HFFc6 (cell line): Measurements from ENCODE around the gene NBR1. TPM values are rescaled to one million over a fixed set of nuclear protein-coding genes. Genes with fewer than 3 reads are reported as not detected.
"Not testable (repeated sequence)": the region's sequence is repeated elsewhere in the genome, so short reads cannot be mapped to it uniquely, and the experiment has no call there.

ENCODE experiments used
- DNase-seq: peaks from one replicate; pipeline ENCODE4 v3.0.0-alpha.2; 2018
- H3K27ac Mint-ChIP-seq: 2 replicates; pipeline ENCODE4 v1.8.0; 2020; ENCODE audit warnings: mild to moderate bottlenecking, mixed read lengths
- H3K27me3 Mint-ChIP-seq: 2 replicates; pipeline ENCODE4 v1.8.0; 2021; ENCODE audit warnings: mild to moderate bottlenecking, moderate library complexity, mixed read lengths; ENCODE audit not compliant: insufficient read depth
- H3K36me3 Mint-ChIP-seq: 2 replicates; pipeline ENCODE4 v1.8.0; 2021; ENCODE audit warnings: low read depth, mixed read lengths
- H3K4me1 Mint-ChIP-seq: 2 replicates; pipeline ENCODE4 v1.8.0; 2020; ENCODE audit warnings: low read depth, mixed read lengths
- H3K4me3 Mint-ChIP-seq: 2 replicates; pipeline ENCODE4 v1.8.0; 2020; ENCODE audit warnings: mild to moderate bottlenecking, moderate library complexity, mixed read lengths
- H3K9me3 Mint-ChIP-seq: 2 replicates; pipeline ENCODE4 v1.8.0; 2020; ENCODE audit warnings: mild to moderate bottlenecking, mixed read lengths
- total RNA-seq, 6 experiments: library from RNA; stranded (reverse); fragmentation: NEBNext Ultra II Directional; extraction: Animal tissue kit (Norgen Biotek cat#: 25700); gene quantifications; 2 replicates in 1 of 6; 3 replicates in 5 of 6; pipeline ENCODE4 v1.2.3, GENCODE V29; 2021
- TF ChIP-seq, protein P1 (sequence below): fragments of 200-600 bp; sonication (generic); IDR thresholded peaks from 2 replicates; pipeline ENCODE4 v1.5.0; 2021; ENCODE audit warnings: antibody characterized with exemption, mild to moderate bottlenecking

The NBR1 gene
- total RNA-seq, 6 experiments from 2014 or later = 104 to 123 (median 118) TPM

DNA sequence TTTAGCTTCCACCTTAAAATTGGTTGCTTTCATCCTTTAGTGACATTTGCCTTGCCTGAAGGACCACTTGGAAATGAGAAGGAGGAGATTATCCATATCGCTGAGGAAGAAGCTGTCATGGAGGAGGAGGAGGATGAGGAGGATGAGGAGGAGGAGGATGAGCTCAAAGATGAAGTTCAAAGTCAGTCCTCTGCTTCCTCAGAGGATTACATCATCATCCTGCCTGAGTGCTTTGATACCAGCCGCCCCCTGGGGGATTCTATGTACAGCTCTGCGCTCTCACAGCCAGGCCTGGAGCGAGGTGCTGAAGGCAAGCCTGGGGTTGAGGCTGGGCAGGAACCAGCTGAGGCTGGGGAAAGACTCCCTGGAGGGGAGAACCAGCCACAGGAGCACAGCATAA is 29.1 kb downstream of the NBR1 start:
- Mint-ChIP-seq H3K27ac (no peak overlapping the region), H3K4me1 (no peaks in the 10 kb centered on the region), H3K27me3 (no peaks in the 10 kb centered on the region), H3K4me3 (no peak overlapping the region), H3K9me3 (no peaks in the 10 kb centered on the region), H3K36me3 (peaks cover 37% of the 10 kb centered on the region; the same call in 1 of the 2 replicates)
- TF ChIP-seq, protein P1, sequence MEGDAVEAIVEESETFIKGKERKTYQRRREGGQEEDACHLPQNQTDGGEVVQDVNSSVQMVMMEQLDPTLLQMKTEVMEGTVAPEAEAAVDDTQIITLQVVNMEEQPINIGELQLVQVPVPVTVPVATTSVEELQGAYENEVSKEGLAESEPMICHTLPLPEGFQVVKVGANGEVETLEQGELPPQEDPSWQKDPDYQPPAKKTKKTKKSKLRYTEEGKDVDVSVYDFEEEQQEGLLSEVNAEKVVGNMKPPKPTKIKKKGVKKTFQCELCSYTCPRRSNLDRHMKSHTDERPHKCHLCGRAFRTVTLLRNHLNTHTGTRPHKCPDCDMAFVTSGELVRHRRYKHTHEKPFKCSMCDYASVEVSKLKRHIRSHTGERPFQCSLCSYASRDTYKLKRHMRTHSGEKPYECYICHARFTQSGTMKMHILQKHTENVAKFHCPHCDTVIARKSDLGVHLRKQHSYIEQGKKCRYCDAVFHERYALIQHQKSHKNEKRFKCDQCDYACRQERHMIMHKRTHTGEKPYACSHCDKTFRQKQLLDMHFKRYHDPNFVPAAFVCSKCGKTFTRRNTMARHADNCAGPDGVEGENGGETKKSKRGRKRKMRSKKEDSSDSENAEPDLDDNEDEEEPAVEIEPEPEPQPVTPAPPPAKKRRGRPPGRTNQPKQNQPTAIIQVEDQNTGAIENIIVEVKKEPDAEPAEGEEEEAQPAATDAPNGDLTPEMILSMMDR = no peak
- no peak for DNase-seq

DNA sequence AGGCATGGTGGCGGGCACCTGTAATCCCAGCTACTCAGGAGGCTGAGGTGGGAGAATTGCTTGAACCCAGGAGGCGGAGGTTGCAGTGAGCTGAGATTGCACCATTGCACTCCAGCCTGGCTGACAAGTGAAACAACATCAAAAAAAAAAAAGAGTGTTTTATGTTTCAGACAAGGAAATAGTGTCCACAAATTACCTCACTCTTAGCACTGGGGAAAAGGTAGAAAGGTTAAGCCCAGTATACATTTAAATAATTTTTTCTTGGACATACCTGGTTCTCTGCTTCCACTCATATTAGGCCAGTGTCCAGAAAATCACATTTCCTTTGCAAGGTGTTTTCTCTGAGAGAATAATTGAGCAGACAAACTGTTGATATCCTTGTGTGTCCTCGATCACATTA is 32.0 kb downstream of the NBR1 start:
- DNase-seq, H3K9me3 Mint-ChIP-seq, H3K27ac Mint-ChIP-seq, H3K4me1 Mint-ChIP-seq, H3K4me3 Mint-ChIP-seq, H3K27me3 Mint-ChIP-seq: not testable (repeated sequence)
- H3K36me3 Mint-ChIP-seq = peaks cover 42% of the 10 kb centered on the region

DNA sequence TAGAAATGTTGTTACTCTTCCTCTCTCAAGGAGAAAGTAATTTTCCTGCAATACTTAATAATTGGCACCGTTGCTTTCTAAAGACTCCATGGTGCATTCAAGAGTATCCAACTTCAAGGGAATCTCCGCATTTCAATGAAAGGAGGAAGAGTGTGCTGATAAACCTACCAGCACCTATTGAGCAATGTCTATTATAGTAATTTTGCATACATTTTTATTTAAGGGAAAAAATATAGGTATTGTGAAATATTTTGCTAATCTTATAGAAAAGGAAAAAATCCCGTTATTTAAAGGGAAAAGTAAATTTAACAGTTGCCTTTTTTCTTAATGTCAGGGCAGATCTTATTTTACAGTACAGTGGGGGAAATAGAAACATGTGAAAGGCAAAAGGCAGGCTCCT is 39.6 kb downstream of the NBR1 start:
- Mint-ChIP-seq H3K9me3 (no peaks in the 10 kb centered on the region), H3K27ac (peak overlapping the region; percentile 93), H3K36me3 (peaks cover 39% of the 10 kb centered on the region), H3K4me1 (peaks cover 42% of the 10 kb centered on the region), H3K27me3 (no peaks in the 10 kb centered on the region; the same call in 1 of the 2 replicates), H3K4me3 (peak overlapping the region; percentile 94)
- TF ChIP-seq, protein P1 = no peak
- DNase-seq = no peak

DNA sequence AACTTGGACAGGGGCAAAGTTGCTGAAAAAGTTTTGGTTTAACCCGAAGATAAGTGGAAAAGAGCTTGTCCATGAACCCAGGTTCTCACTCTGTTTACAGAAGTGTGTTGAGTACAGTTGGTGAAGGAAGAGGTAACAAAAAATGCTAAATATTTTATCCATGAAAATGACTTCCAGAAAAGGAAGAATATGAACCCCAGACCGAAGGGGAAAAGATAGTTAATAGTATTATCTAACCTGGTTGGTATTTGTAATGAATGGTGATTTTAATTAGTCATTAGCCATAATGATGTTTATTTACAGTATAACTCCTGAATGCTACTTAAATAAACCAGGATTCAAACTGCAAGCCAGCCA is 40.1 kb downstream of the NBR1 start:
- peaks cover 41% of the 10 kb centered on the region for H3K36me3 Mint-ChIP-seq

DNA sequence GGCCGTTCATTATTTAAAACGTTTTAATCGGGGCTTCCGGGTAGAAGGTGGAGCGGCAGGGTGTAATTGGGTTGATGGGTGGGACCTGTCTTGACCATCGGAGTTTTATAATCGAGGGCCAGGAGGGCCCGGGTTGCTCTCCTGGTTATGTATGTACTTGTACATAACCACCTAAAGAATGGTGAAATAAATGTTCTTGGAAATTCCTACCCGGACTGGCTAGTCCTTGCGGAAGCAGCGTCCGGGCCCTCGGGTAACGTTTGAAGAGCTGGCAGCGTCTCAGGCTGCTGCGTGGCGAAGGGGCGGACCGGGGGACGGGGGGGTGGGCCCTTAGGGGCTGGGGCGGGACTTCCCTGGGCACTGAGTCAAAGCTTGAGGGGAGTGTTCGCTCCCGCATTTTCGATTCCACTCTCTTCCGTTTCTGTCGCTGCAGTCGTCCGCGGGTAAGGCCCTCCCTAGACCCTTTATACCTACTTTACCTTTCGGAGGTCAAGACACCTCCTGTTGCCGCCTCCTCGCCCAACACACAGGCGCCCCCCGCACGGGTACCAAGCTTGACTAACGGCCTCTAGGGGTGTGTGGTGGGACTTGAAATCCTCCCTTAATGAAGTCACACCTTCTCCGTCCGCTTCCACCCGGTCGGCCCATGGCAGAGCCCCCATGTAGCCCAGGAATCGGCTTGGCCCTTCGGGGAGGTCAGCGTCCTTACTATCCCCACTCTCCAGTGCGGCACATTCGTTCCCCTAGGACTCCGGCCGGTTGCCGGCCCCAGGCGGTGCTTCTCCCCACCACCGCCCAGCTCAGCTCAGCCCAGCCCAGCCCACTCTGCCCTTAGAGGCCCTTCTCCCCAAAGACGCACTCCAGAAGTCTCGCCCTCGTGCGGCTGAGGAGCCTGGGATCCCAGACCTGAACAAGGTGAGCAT is 40.7 kb downstream of the NBR1 start, which contains the start of gene TMEM106A:
TSS of gene TMEM106A (plus strand) at position 396 of the 923 bp plus-strand sequence. CDS start 1,167 bp downstream, outside the sequence.
- DNase-seq = peak; percentile 80
- no peaks in the 10 kb centered on the region; the same call in 1 of the 2 replicates for H3K27me3 Mint-ChIP-seq
- peaks cover 39% of the 10 kb centered on the region for H3K36me3 Mint-ChIP-seq
- peak within 1 kb of the TSS; percentile 93 for H3K27ac Mint-ChIP-seq
- TF ChIP-seq, protein P1 = peak; percentile 52
- peak within 1 kb of the TSS; percentile 94 for H3K4me3 Mint-ChIP-seq
- H3K9me3 Mint-ChIP-seq = no peaks in the 10 kb centered on the region
- peaks cover 42% of the 10 kb centered on the region for H3K4me1 Mint-ChIP-seq

More for the DNA sequence above, 40.1 kb downstream of the NBR1 start:
- Mint-ChIP-seq H3K4me1 (peaks cover 42% of the 10 kb centered on the region), H3K27me3 (no peaks in the 10 kb centered on the region; the same call in 1 of the 2 replicates), H3K4me3 (peak overlapping the region; percentile 94), H3K9me3 (no peaks in the 10 kb centered on the region), H3K27ac (peak overlapping the region; percentile 93)
- TF ChIP-seq, protein P1 = no peak
- no peak for DNase-seq
